ENCODE data around the gene GNPTG. TPM values are rescaled to one million over a fixed set of nuclear protein-coding genes. Genes with fewer than 3 reads are reported as not detected.

GNPTG gene
- total RNA-seq, 4 donors from 2014 or later = 53.7 to 84.0 (median 69.5) TPM

GRCh38 chr16:1392826-1393225 is 41.1 kb downstream of the GNPTG start:
- 95% methylated on average over 17 of the region's 17 CpGs for WGBS
- Histone ChIP-seq H3K4me3 (no peak overlapping the region), H3K9me3 (no peaks in the 10 kb centered on the region), H3K27ac (no peak overlapping the region), H3K36me3 (peaks cover 91% of the 10 kb centered on the region), H3K4me1 (no peaks in the 10 kb centered on the region), H3K27me3 (no peaks in the 10 kb centered on the region)
- no peak for TF ChIP-seq POLR2A (IDR thresholded peaks at IDR 0.05)
- TF ChIP-seq EP300 (IDR thresholded peaks at IDR 0.05) = no peak
- no peak for TF ChIP-seq CTCF (IDR thresholded peaks at IDR 0.05)
- no peak for TF ChIP-seq POLR2AphosphoS5 (IDR thresholded peaks at IDR 0.05)
- no peak for DNase-seq (ENCODE audit: low spot score in 2 of 2)

GRCh38 chr16:1393613-1394176 is 42.0 kb downstream of the GNPTG start:
- 95% methylated on average over 13 of the region's 21 CpGs for WGBS
- Histone ChIP-seq H3K4me1 (no peaks in the 10 kb centered on the region), H3K27ac (no peak overlapping the region), H3K36me3 (peaks cover 92% of the 10 kb centered on the region), H3K9me3 (no peaks in the 10 kb centered on the region), H3K4me3 (no peak overlapping the region), H3K27me3 (no peaks in the 10 kb centered on the region)
- no peak for DNase-seq (ENCODE audit: low spot score in 2 of 2)
- TF ChIP-seq POLR2A (IDR thresholded peaks at IDR 0.05) = no peak
- TF ChIP-seq EP300 (IDR thresholded peaks at IDR 0.05) = no peak
- no peak for TF ChIP-seq CTCF (IDR thresholded peaks at IDR 0.05)
- TF ChIP-seq POLR2AphosphoS5 (IDR thresholded peaks at IDR 0.05) = no peak

- Histone ChIP-seq H3K36me3 (peaks cover 92% of the 10 kb centered on the region), H3K9me3 (no peaks in the 10 kb centered on the region)
- 86% methylated on average over 14 of the region's 19 CpGs for WGBS
Observed at GRCh38 chr16:1394367-1394951, 42.7 kb downstream of the GNPTG start.

GRCh38 chr16:1395444-1396031 is 43.8 kb downstream of the GNPTG start:
- DNase-seq (ENCODE audit: low spot score in 2 of 2) = no peak
- H3K36me3 ChIP-seq = peaks cover 91% of the 10 kb centered on the region
- H3K9me3 ChIP-seq = no peaks in the 10 kb centered on the region
- WGBS = 90% methylated on average over 13 of the region's 22 CpGs
- no peaks in the 10 kb centered on the region for H3K27me3 ChIP-seq
- H3K4me1 ChIP-seq = no peaks in the 10 kb centered on the region
- H3K27ac ChIP-seq = no peak overlapping the region
- no peak overlapping the region for H3K4me3 ChIP-seq
- TF ChIP-seq EP300 (IDR thresholded peaks at IDR 0.05) = no peak
- TF ChIP-seq POLR2A (IDR thresholded peaks at IDR 0.05) = no peak
- no peak for TF ChIP-seq CTCF (IDR thresholded peaks at IDR 0.05)
- no peak for TF ChIP-seq POLR2AphosphoS5 (IDR thresholded peaks at IDR 0.05)

More at GRCh38 chr16:1394367-1394951, 42.7 kb downstream of the GNPTG start:
- DNase-seq (ENCODE audit: low spot score in 2 of 2) = no peak
- no peak overlapping the region for H3K4me3 ChIP-seq
- H3K27ac ChIP-seq = no peak overlapping the region
- H3K27me3 ChIP-seq = no peaks in the 10 kb centered on the region
- no peaks in the 10 kb centered on the region for H3K4me1 ChIP-seq
- TF ChIP-seq CTCF (IDR thresholded peaks at IDR 0.05) (no peak), EP300 (IDR thresholded peaks at IDR 0.05) (no peak), POLR2AphosphoS5 (IDR thresholded peaks at IDR 0.05) (no peak), POLR2A (IDR thresholded peaks at IDR 0.05) (no peak)

- 93% methylated on average over 20 of the region's 21 CpGs for WGBS
- H3K27ac ChIP-seq = no peak overlapping the region
- no peaks in the 10 kb centered on the region for H3K27me3 ChIP-seq
- DNase-seq (ENCODE audit: low spot score in 2 of 2) = no peak
- TF ChIP-seq EP300 (IDR thresholded peaks at IDR 0.05) (no peak), CTCF (IDR thresholded peaks at IDR 0.05) (no peak), POLR2A (IDR thresholded peaks at IDR 0.05) (no peak), POLR2AphosphoS5 (IDR thresholded peaks at IDR 0.05) (no peak)
- H3K4me3 ChIP-seq = no peak overlapping the region
- H3K36me3 ChIP-seq = peaks cover 95% of the 10 kb centered on the region
- H3K9me3 ChIP-seq = no peaks in the 10 kb centered on the region
- no peaks in the 10 kb centered on the region for H3K4me1 ChIP-seq
Observed at GRCh38 chr16:1397779-1398178, 46.0 kb downstream of the GNPTG start.
